Panc1 (cell line): Measurements from ENCODE around the gene EDEM3. TPM values are rescaled to one million over a fixed set of nuclear protein-coding genes. Genes with fewer than 3 reads are reported as not detected.

Source experiments
- ATAC-seq: fragments of 200-7000 bp; cut with Tn5 transposase; 2 replicates; pipeline ENCODE4 v1.9.1; 2020; ENCODE audit warnings: mild to moderate bottlenecking, moderate library complexity
- BruUV-seq: library from RNA; stranded (reverse); fragments of 400-500 nt; replicated peaks from 2 replicates; lab custom pipeline; 2021; lab: Mats Ljungman, UMichigan
- CTCF ChIA-PET: fragments of 300-600 bp; sonication (Branson Sonifier 250); formaldehyde crosslinking; loops from one replicate; lab custom pipeline; 2022; ENCODE audit warnings: antibody characterized with exemption; lab: Charles Lee
- POLR2A ChIA-PET: fragments of 300-600 bp; sonication (Branson Sonifier 250); formaldehyde crosslinking; loops from one replicate; lab custom pipeline; 2022; ENCODE audit warnings: antibody characterized with exemption; lab: Charles Lee
- DNase-seq: peaks from one replicate; pipeline ENCODE4 v3.0.0-alpha.2; 2010; ENCODE audit warnings: low read depth, low spot score
- H3K27ac ChIP-seq: 2 replicates; pipeline ENCODE4 v1.5.1; 2011; ENCODE audit warnings: mild to moderate bottlenecking, low read length, inconsistent platforms
- H3K27me3 ChIP-seq: fragments of 200-500 bp; sonication (Bioruptor generic); 2 replicates; pipeline ENCODE4 v1.6.0; 2014; ENCODE audit warnings: low read length, inconsistent platforms; ENCODE audit not compliant: control insufficient read depth, insufficient read depth
- H3K36me3 ChIP-seq: fragments of 200-500 bp; sonication (Bioruptor generic); 2 replicates; pipeline ENCODE4 v1.5.1; 2014; ENCODE audit warnings: inconsistent platforms, mild to moderate bottlenecking, low read length, moderate library complexity; ENCODE audit not compliant: control insufficient read depth, insufficient read depth
- H3K4me1 ChIP-seq: 2 replicates; pipeline ENCODE4 v1.5.1; 2011; ENCODE audit warnings: inconsistent platforms, mild to moderate bottlenecking, low read length, moderate library complexity; ENCODE audit not compliant: control insufficient read depth, insufficient read depth
- H3K4me3 ChIP-seq, 2 experiments: 2 replicates each; pipeline ENCODE4 v1.5.1; 2011 to 2012; ENCODE audit warnings: low read depth in 2 of 2, low read length in 2 of 2, mild to moderate bottlenecking in 2 of 2, inconsistent platforms in 1 of 2, moderate library complexity in 1 of 2
- H3K9me3 ChIP-seq: fragments of 200-500 bp; sonication (Bioruptor generic); 2 replicates; pipeline ENCODE4 v1.5.1; 2014; ENCODE audit warnings: low read depth, mild to moderate bottlenecking, inconsistent platforms, low read length, moderate library complexity; ENCODE audit not compliant: control insufficient read depth, insufficient read depth
- CTCF ChIP-seq: fragments of 450-650 bp; IDR thresholded peaks from 2 replicates; pipeline ENCODE4 v1.5.1; 2017; ENCODE audit warnings: mild to moderate bottlenecking
- POLR2AphosphoS5 ChIP-seq: IDR thresholded peaks from 2 replicates; pipeline ENCODE4 v1.6.1; 2012; ENCODE audit warnings: mild to moderate bottlenecking, low read depth, low read length, moderate library complexity
- REST ChIP-seq, 2 experiments: IDR thresholded peaks; 2 replicates each; pipeline ENCODE4 v1.6.1; 2011 to 2012; ENCODE audit warnings: low read depth in 2 of 2, control low read depth in 1 of 2, low read length in 1 of 2, mild to moderate bottlenecking in 1 of 2, moderate library complexity in 1 of 2; ENCODE audit not compliant: insufficient read depth in 1 of 2
- SIN3A ChIP-seq: IDR thresholded peaks from 2 replicates; pipeline ENCODE4 v1.6.1; 2012; ENCODE audit warnings: low read depth, mild to moderate bottlenecking, low read length, moderate library complexity, borderline replicate concordance; ENCODE audit not compliant: insufficient read depth
- TCF7L2 ChIP-seq: IDR thresholded peaks from 2 replicates; pipeline ENCODE4 v1.6.1; 2011; ENCODE audit warnings: mild to moderate bottlenecking, low read depth, low read length, inconsistent platforms
- in situ Hi-C: cut with HindIII; loops from 2 replicates; pipeline ENCODE4 v1.10.0; 2016; ENCODE audit warnings: low sequenced_read_pairs, low pct_unique_long_range_greater_than_20kb
- intact Hi-C: fragments of 100-400 bp; cut with micrococcal nuclease; formaldehyde crosslinking; loops from one replicate; pipeline ENCODE4 v1.10.0; 2022; ENCODE audit not compliant: unreplicated experiment
- total RNA-seq: library from RNA; stranded (reverse); gene quantifications from one replicate; pipeline ENCODE4 v1.2.1, GENCODE V29; 2021; ENCODE audit not compliant: unreplicated experiment

Gene EDEM3
- total RNA-seq, 1 experiment from 2014 or later = 17.4 TPM

- peaks cover 24% of the 10 kb centered on the region; the same call in 1 of the 2 replicates for H3K36me3 ChIP-seq
These were observed 38.5 kb downstream of the EDEM3 start for GRCh38 chr1:184716158-184716557.

GRCh38 chr1:184709418-184709817 lies 45.2 kb downstream of the EDEM3 start:
- TF ChIP-seq CTCF (no peak), TCF7L2 (no peak), POLR2AphosphoS5 (no peak), REST (IDR thresholded peaks at IDR 0.05; ENCODE audit: insufficient read depth in 1 of 2, low read depth in 2 of 2, low read length in 1 of 2) (no peak), SIN3A (no peak)
- H3K36me3 ChIP-seq = peaks cover 21% of the 10 kb centered on the region
- intact Hi-C loops = no loop called here

More at GRCh38 chr1:184716158-184716557, 38.5 kb downstream of the EDEM3 start:
- in situ Hi-C loops = no loop called here
- ATAC-seq (no peak), DNase-seq (no peak)
- no peaks in the 10 kb centered on the region for H3K9me3 ChIP-seq
- no peak overlapping the region for H3K4me3 ChIP-seq
- CTCF ChIA-PET = no interaction called here
- BruUV-seq = no TSS peak
- TF ChIP-seq REST (IDR thresholded peaks at IDR 0.05; ENCODE audit: insufficient read depth in 1 of 2, low read depth in 2 of 2, low read length in 1 of 2) (no peak), CTCF (no peak), TCF7L2 (no peak), POLR2AphosphoS5 (no peak), SIN3A (no peak)
- H3K27ac ChIP-seq = no peak overlapping the region
- H3K4me1 ChIP-seq = no peaks in the 10 kb centered on the region
- no peaks in the 10 kb centered on the region for H3K27me3 ChIP-seq
- intact Hi-C loops = no loop called here
- POLR2A ChIA-PET = no interaction called here

More at GRCh38 chr1:184709418-184709817, 45.2 kb downstream of the EDEM3 start:
- ChIA-PET POLR2A (no interaction called here), CTCF (no interaction called here)
- BruUV-seq = no TSS peak
- no peak for ATAC-seq
- H3K27ac ChIP-seq = no peak overlapping the region
- H3K9me3 ChIP-seq = no peaks in the 10 kb centered on the region
- no peak overlapping the region for H3K4me3 ChIP-seq
- H3K27me3 ChIP-seq = no peaks in the 10 kb centered on the region
- in situ Hi-C loops = no loop called here
- DNase-seq = no peak
- no peaks in the 10 kb centered on the region for H3K4me1 ChIP-seq
